Lower leg skin (tissue), 3 donors: ENCODE data around the gene DNASE1.

Experiments used
- POLR2A ChIP-seq, 2 donors: fragments of 450-650 bp; IDR thresholded peaks; one replicate each; pipeline ENCODE4 v1.6.1; 2016 to 2017; ENCODE audit warnings: antibody characterized with exemption in 2 of 2, mild to moderate bottlenecking in 1 of 2, moderate library complexity in 1 of 2
- TF ChIP-seq, protein P1 (sequence below), 3 donors: fragments of 450-650 bp; IDR thresholded peaks; one replicate each; pipeline ENCODE4 v1.5.1; 2016; ENCODE audit warnings: antibody characterized with exemption in 3 of 3, mild to moderate bottlenecking in 3 of 3, moderate library complexity in 2 of 3

DNA sequence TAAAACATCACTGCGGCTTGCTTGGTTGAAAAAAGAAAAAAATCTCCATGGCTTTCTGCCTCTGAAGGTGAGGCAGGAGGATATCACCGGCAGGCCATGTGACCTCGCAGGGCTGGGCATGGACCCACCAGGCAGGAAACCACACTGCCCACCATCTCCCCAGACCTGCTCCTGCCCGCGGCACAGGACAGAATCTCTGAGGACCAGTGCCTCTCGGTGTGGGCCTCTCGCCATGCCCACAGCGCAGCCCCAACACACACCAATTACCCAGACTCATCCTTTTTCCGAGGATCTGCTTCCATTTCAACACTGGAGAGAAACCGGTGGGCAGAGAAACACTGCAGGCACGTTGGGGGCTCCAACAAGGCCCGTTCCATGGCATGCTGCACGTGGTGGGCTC lies 16.2 kb downstream of the DNASE1 start:
- TF ChIP-seq, protein P1, sequence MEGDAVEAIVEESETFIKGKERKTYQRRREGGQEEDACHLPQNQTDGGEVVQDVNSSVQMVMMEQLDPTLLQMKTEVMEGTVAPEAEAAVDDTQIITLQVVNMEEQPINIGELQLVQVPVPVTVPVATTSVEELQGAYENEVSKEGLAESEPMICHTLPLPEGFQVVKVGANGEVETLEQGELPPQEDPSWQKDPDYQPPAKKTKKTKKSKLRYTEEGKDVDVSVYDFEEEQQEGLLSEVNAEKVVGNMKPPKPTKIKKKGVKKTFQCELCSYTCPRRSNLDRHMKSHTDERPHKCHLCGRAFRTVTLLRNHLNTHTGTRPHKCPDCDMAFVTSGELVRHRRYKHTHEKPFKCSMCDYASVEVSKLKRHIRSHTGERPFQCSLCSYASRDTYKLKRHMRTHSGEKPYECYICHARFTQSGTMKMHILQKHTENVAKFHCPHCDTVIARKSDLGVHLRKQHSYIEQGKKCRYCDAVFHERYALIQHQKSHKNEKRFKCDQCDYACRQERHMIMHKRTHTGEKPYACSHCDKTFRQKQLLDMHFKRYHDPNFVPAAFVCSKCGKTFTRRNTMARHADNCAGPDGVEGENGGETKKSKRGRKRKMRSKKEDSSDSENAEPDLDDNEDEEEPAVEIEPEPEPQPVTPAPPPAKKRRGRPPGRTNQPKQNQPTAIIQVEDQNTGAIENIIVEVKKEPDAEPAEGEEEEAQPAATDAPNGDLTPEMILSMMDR (IDR thresholded peaks at IDR 0.05) = no peak
- no peak for TF ChIP-seq POLR2A (IDR thresholded peaks at IDR 0.05)
